SK-N-SH (cell line): Measurements from ENCODE around the gene SLC8A2. TPM values are rescaled to one million over a fixed set of nuclear protein-coding genes. Genes with fewer than 3 reads are reported as not detected.

ENCODE experiments used
- CTCF ChIA-PET: fragments of 300-600, 350-600 bp; formaldehyde crosslinking; extraction: SDS; loops from one replicate; lab custom pipeline; 2021; lab: Yijun Ruan, JAX
- POLR2A ChIA-PET: fragments of 350-600 bp; sonication (Branson Sonifier 250); formaldehyde crosslinking; extraction: SDS; loops from one replicate; lab custom pipeline; 2020; ENCODE audit warnings: antibody characterized with exemption, inconsistent platforms; lab: Yijun Ruan, JAX
- DNase-seq: peaks from one replicate; pipeline ENCODE4 v3.0.0; 2012
- H2AFZ ChIP-seq: fragments of 200-600 bp; sonication (generic); 2 replicates; pipeline ENCODE4 v1.8.1; 2016; ENCODE audit warnings: antibody characterized with exemption, mild to moderate bottlenecking, low read depth
- H3F3A ChIP-seq: fragments of 200-600 bp; sonication (generic); replicated peaks from 2 replicates; pipeline ENCODE3; 2016; ENCODE audit warnings: antibody characterized with exemption, mild to moderate bottlenecking; ENCODE audit not compliant: insufficient read depth
- H3K27ac ChIP-seq, 2 experiments: fragments of 200-500 bp in 1 of 2; fragments of 200-600 bp in 1 of 2; sonication (Bioruptor generic) in 1 of 2; sonication (generic), shearing (Covaris generic) in 1 of 2; 2 replicates each; pipeline versions ENCODE4 v1.5.1 to v1.6.1; 2014 to 2016; ENCODE audit warnings: low read depth in 2 of 2, inconsistent platforms in 1 of 2, low read length in 1 of 2, mild to moderate bottlenecking in 1 of 2, mixed read lengths in 1 of 2
- H3K27me3 ChIP-seq: fragments of 200-600 bp; sonication (generic), shearing (Covaris generic); 2 replicates; pipeline ENCODE4 v1.6.1; 2016; ENCODE audit warnings: mixed run types; ENCODE audit not compliant: insufficient read depth
- H3K36me3 ChIP-seq, 2 experiments: fragments of 200-500 bp in 1 of 2; fragments of 200-600 bp in 1 of 2; sonication (Bioruptor generic) in 1 of 2; sonication (generic) in 1 of 2; replicated peaks in 1 of 2; 2 replicates each; pipeline versions ENCODE3 to v1.5.1; 2014 to 2016; ENCODE audit warnings: low read length in 1 of 2, mild to moderate bottlenecking in 1 of 2; ENCODE audit not compliant: insufficient read depth in 2 of 2, control insufficient read depth in 1 of 2
- H3K4me1 ChIP-seq, 2 experiments: fragments of 200-500 bp in 1 of 2; fragments of 200-600 bp in 1 of 2; sonication (Bioruptor generic) in 1 of 2; sonication (generic), shearing (Covaris generic) in 1 of 2; 2 replicates each; pipeline versions ENCODE4 v1.5.1 to v1.6.1; 2014 to 2016; ENCODE audit warnings: low read depth in 1 of 2, low read length in 1 of 2, mixed run types in 1 of 2; ENCODE audit not compliant: insufficient read depth in 2 of 2, control insufficient read depth in 1 of 2
- H3K4me2 ChIP-seq: fragments of 200-600 bp; sonication (generic), shearing (Covaris generic); 2 replicates; pipeline ENCODE4 v1.6.1; 2017; ENCODE audit warnings: mixed run types
- H3K4me3 ChIP-seq, 2 experiments: fragments of 200-500 bp in 1 of 2; fragments of 200-600 bp in 1 of 2; sonication (Bioruptor generic) in 1 of 2; sonication (generic), shearing (Covaris generic) in 1 of 2; 2 replicates each; pipeline versions ENCODE4 v1.5.1 to v1.8.1; 2014 to 2016; ENCODE audit warnings: low read depth in 2 of 2, inconsistent platforms in 1 of 2, low read length in 1 of 2, mild to moderate bottlenecking in 1 of 2, mixed read lengths in 1 of 2, moderate library complexity in 1 of 2
- H3K79me2 ChIP-seq: fragments of 200-600 bp; sonication (generic); 2 replicates; pipeline ENCODE4 v1.8.1; 2017; ENCODE audit warnings: mild to moderate bottlenecking; ENCODE audit not compliant: insufficient read depth
- H3K9ac ChIP-seq: fragments of 200-600 bp; sonication (generic); 2 replicates; pipeline ENCODE4 v1.6.1; 2017; ENCODE audit warnings: mixed run types
- H3K9me2 ChIP-seq: fragments of 200-600 bp; sonication (generic); 2 replicates; pipeline ENCODE4 v1.6.1; 2017; ENCODE audit warnings: mixed run types
- H3K9me3 ChIP-seq: fragments of 200-600 bp; sonication (generic); 2 replicates; pipeline ENCODE4 v1.6.1; 2017; ENCODE audit warnings: mixed run types, mild to moderate bottlenecking, moderate library complexity
- H4K20me1 ChIP-seq: fragments of 200-600 bp; sonication (generic); 2 replicates; pipeline ENCODE4 v1.6.1; 2017; ENCODE audit warnings: mild to moderate bottlenecking, mixed run types; ENCODE audit not compliant: insufficient read depth
- CHD2 ChIP-seq: fragments of 150-350 bp; IDR thresholded peaks from 2 replicates; pipeline ENCODE4 v1.6.1; 2018; ENCODE audit warnings: low read length; ENCODE audit not compliant: partially characterized antibody
- ELF1 ChIP-seq: IDR thresholded peaks from 2 replicates; pipeline ENCODE4 v1.4.0; 2012
- EP300 ChIP-seq, 2 experiments: IDR thresholded peaks; 2 replicates each; pipeline versions ENCODE4 v1.4.0 to v1.6.1; 2012; ENCODE audit warnings: borderline replicate concordance in 1 of 2, low read depth in 1 of 2, low read length in 1 of 2
- JUND ChIP-seq: IDR thresholded peaks from 2 replicates; pipeline ENCODE4 v1.4.0; 2012
- MEF2A ChIP-seq: IDR thresholded peaks from 2 replicates; pipeline ENCODE4 v1.4.0; 2012; ENCODE audit warnings: low read depth, borderline replicate concordance
- NFIC ChIP-seq: IDR thresholded peaks from 2 replicates; pipeline ENCODE4 v1.4.0; 2012; ENCODE audit warnings: borderline replicate concordance
- SIN3A ChIP-seq: IDR thresholded peaks from 2 replicates; pipeline ENCODE4 v1.6.1; 2012; ENCODE audit warnings: low read depth, mild to moderate bottlenecking, low read length, moderate library complexity, borderline replicate concordance
- YY1 ChIP-seq: IDR thresholded peaks from 2 replicates; pipeline ENCODE4 v1.4.0; 2012; ENCODE audit warnings: low read depth, mild to moderate bottlenecking
- WGBS: methylation state at CpG from one replicate; pipeline ENCODE4 v1.1.6; 2017; ENCODE audit warnings: low lambda C conversion rate; 5-methylcytosine and 5-hydroxymethylcytosine counted together
- polyA plus RNA-seq, 3 experiments: library from polyadenylated mRNA; depleted of rRNA; stranded (reverse); fragments of >200 nt; gene quantifications; 2 replicates each; pipeline ENCODE4 v1.2.3, GENCODE V29; 2012
- TF ChIP-seq, protein P1 (sequence below): IDR thresholded peaks from 2 replicates; pipeline ENCODE4 v1.4.0; 2012; ENCODE audit warnings: low read depth, borderline replicate concordance
- TF ChIP-seq, protein P2 (sequence below): IDR thresholded peaks from 2 replicates; pipeline ENCODE4 v1.6.1; 2012; ENCODE audit warnings: mild to moderate bottlenecking, low read depth, low read length, moderate library complexity
- TF ChIP-seq, protein P3 (sequence below): IDR thresholded peaks from 2 replicates; pipeline ENCODE4; 2012

Gene SLC8A2
- polyA plus RNA-seq, 1 of the 3 experiments (the other 2 are of a cell fraction), result 0.58 TPM

DNA sequence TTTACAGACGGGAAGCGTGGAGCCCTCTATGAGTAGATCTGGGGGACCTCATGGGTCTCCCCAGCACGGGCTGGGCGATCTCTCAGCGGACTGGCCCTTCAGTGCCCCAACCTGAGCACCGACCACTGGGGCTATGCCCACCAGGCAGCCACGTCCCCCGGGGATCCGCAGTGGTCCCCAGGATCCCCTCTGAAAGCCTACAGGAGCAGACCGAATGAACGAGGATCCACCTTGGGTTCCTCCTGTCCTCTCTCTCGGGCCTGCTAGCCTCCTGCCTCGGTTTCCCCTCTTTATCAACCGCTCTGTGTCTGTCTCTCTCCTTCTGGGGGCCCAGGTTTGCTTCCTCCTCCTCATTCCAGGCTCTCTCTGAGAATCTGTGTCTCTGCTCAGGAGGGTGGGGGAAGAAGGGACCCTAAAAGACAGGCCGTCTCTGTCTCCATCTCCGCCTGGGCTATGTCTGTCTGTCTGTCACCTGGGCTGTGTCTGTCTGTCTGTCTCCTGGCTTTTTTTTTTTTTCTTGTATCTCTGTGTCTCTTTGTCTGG lies 50.4 kb downstream of the SLC8A2 start (continued):
- TF ChIP-seq ELF1 (no peak), EP300 (IDR thresholded peaks at IDR 0.05; ENCODE audit: borderline replicate concordance in 1 of 2, low read depth in 1 of 2, low read length in 1 of 2) (no peak), MEF2A (no peak)
- TF ChIP-seq, protein P1, sequence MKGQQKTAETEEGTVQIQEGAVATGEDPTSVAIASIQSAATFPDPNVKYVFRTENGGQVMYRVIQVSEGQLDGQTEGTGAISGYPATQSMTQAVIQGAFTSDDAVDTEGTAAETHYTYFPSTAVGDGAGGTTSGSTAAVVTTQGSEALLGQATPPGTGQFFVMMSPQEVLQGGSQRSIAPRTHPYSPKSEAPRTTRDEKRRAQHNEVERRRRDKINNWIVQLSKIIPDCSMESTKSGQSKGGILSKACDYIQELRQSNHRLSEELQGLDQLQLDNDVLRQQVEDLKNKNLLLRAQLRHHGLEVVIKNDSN, result no peak

DNA sequence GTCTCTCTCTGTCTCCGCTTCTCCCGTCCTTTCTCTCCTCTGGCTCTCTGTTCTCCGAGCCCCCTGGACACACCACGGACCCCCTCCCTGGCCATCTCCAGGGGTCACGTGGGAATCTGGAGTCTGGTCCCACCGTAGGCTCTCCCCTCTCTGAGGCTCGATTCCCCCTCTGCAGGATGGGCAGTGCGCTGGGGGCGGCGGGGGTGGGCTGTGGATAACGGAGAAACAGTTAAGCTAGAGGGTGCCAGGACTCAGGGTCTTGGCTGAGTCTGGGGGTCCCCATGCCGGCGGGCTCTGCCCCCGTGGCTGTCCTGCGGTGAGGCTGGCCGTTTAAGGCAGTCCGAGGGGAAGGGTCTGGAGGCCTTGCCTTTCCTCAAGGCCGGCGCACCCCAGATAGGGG lies 51.9 kb downstream of the SLC8A2 start:
- no peaks in the 10 kb centered on the region for H3K9me2 ChIP-seq
- H3K27me3 ChIP-seq, result no peaks in the 10 kb centered on the region
- no peak for DNase-seq
- peaks cover 26 to 37% of the 10 kb centered on the region in 2 experiments; a peak in 3 of 4 replicates for H3K4me1 ChIP-seq
- no peak overlapping the region for H3K9ac ChIP-seq
- peak overlapping the region; percentile 99; the same call in 1 of the 2 replicates for H3K4me2 ChIP-seq
- no peak for TF ChIP-seq JUND
- TF ChIP-seq CHD2, result no peak
- TF ChIP-seq, protein P2, sequence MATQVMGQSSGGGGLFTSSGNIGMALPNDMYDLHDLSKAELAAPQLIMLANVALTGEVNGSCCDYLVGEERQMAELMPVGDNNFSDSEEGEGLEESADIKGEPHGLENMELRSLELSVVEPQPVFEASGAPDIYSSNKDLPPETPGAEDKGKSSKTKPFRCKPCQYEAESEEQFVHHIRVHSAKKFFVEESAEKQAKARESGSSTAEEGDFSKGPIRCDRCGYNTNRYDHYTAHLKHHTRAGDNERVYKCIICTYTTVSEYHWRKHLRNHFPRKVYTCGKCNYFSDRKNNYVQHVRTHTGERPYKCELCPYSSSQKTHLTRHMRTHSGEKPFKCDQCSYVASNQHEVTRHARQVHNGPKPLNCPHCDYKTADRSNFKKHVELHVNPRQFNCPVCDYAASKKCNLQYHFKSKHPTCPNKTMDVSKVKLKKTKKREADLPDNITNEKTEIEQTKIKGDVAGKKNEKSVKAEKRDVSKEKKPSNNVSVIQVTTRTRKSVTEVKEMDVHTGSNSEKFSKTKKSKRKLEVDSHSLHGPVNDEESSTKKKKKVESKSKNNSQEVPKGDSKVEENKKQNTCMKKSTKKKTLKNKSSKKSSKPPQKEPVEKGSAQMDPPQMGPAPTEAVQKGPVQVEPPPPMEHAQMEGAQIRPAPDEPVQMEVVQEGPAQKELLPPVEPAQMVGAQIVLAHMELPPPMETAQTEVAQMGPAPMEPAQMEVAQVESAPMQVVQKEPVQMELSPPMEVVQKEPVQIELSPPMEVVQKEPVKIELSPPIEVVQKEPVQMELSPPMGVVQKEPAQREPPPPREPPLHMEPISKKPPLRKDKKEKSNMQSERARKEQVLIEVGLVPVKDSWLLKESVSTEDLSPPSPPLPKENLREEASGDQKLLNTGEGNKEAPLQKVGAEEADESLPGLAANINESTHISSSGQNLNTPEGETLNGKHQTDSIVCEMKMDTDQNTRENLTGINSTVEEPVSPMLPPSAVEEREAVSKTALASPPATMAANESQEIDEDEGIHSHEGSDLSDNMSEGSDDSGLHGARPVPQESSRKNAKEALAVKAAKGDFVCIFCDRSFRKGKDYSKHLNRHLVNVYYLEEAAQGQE, result no peak
- no peak for TF ChIP-seq SIN3A
- TF ChIP-seq, protein P3, sequence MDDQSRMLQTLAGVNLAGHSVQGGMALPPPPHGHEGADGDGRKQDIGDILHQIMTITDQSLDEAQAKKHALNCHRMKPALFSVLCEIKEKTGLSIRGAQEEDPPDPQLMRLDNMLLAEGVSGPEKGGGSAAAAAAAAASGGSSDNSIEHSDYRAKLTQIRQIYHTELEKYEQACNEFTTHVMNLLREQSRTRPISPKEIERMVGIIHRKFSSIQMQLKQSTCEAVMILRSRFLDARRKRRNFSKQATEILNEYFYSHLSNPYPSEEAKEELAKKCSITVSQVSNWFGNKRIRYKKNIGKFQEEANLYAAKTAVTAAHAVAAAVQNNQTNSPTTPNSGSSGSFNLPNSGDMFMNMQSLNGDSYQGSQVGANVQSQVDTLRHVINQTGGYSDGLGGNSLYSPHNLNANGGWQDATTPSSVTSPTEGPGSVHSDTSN, result no peak
- no peak for TF ChIP-seq YY1
- TF ChIP-seq NFIC, result no peak
- TF ChIP-seq, protein P1, result no peak
- no peak for TF ChIP-seq ELF1
- H3K9me3 ChIP-seq, result no peaks in the 10 kb centered on the region
- H4K20me1 ChIP-seq, result peaks cover 25% of the 10 kb centered on the region
- CTCF ChIA-PET, result interaction anchor here (1.2 kb wide), 1 partner anchor 29 kb away, joined by 7 read pairs; no protein-coding TSS in a partner anchor
- H3F3A ChIP-seq, result peaks cover 5% of the 10 kb centered on the region
- peak overlapping the region in 1 of 2 experiments; percentile 51; a peak in 1 of 4 replicates for H3K27ac ChIP-seq
- H2AFZ ChIP-seq, result no peak overlapping the region
- H3K36me3 ChIP-seq, result peaks cover 0 to 5% of the 10 kb centered on the region in 2 experiments
- peaks cover 21% of the 10 kb centered on the region for H3K79me2 ChIP-seq
- whole genome bisulfite sequencing, result 79% methylated on average over 19 of the region's 19 CpGs
- no peak overlapping the region; a peak in 1 of 4 replicates for H3K4me3 ChIP-seq
- POLR2A ChIA-PET, result no interaction called here
